Stimulated activated CD8-positive, alpha-beta memory T cell treated with anti-CD3 and anti-CD28 coated beads, Interleukin-4, amount 100 ng/mL, for 1 hour (primary cell): ENCODE measurements around the gene SCAANT1.

Experiments used
- DNase-seq, 2 donors: peaks; one replicate each; pipeline ENCODE4 v3.0.0-alpha.2; 2020; ENCODE audit warnings: low read depth in 2 of 2, low spot score in 1 of 2

The SCAANT1 gene

DNA sequence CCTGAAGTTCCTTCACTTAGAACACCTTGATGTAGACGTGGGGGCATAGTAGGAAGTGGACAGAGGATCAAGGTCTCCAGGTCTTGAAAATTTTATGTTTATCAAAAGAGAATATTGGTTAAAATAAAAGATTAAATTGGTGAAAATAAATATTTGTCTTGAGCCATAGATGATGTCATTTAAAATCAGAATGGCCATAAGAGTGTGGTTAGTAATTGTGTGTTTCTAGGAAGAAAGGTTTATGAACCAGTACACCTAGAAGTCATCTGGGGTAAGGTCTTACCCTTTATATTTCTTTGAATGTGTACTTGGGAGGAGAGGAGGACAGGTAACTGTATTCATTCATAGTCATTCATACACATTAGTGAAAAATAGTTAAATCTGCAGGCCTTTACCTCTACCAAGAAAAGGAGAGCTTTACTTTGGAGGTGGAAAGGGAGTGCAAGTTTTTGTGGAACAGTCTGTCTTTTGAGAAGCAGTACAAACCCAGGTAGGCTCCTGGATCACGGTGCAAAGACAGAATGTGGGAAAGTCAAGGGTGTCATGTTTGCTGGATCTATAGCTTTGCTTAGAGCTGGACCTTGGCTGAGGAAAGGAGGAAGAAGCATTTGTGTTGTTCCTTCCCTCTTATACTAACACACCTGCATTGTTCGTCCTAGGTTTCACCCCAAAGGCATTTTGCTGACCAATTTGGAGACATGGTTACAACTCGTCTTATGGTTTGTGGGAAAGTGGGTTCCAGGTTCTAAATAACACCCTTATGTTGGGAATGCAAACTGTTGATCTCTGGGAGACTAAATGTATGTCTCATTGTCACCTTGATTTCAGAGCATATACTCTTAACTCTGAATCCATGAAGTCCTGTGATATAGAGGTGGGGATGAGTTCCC is 6.2 kb downstream of the SCAANT1 start:
- no peak for DNase-seq

GRCh38 chr3:63900459-63900858 is 11.7 kb downstream of the SCAANT1 start:
- no peak for DNase-seq

DNA sequence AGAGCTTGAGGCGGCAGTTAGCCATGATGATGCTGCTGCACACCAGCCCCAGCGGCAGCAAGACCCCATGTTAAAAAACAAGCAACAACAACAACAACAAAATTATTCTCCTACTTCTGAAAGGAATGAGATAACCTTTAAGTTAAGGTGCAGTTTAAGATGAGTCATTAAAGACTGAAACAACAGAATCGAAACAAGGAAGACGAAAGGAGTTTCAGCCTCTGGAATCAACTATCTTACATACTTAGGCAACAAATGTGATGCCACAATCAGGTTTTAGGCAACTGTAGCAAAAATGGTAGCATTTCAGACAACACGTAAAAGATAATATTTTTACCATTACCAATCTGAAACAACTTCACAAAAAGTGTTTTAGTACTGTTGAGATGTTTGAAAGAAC is 12.2 kb downstream of the SCAANT1 start:
- DNase-seq = no peak

- DNase-seq = no peak
Observed at GRCh38 chr3:63896332-63897030, 15.7 kb downstream of the SCAANT1 start.

DNA sequence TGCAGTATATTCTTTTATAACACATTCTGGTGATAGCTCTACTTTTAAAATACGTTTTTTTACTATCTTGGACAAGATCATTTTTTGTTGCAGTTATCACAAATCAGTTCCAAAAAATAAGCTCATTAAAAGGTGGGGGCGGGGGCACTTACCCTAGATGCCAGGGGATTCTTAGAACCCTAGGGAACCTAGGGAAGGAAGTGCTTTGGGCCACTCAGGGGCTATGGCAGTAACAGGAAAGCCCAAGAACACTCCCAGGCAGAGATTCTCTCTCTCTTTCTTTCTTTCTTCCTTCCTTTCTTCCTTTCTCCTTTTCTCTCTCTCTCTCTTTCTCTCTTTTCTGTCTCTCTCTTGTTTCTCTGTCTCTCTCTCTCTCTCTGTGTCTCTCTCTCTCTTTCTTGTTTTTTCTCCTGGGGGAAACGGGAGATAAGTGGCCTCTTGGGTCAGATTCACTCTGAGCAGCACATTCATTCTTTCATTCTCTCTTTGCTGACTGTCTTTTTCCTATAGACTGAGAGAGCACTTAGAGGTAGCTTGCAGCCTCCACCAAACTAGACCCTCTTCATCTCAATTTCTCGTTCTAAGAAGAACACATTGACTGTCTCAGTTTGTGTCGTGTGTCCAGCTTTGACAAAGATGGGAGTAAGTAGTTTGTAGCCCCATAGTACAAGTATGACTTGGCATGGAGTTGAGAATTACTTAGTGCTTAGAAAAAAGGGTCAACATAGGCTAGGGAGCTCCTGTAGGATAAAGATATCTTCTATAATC is 16.6 kb downstream of the SCAANT1 start:
- DNase-seq = no peak

DNA sequence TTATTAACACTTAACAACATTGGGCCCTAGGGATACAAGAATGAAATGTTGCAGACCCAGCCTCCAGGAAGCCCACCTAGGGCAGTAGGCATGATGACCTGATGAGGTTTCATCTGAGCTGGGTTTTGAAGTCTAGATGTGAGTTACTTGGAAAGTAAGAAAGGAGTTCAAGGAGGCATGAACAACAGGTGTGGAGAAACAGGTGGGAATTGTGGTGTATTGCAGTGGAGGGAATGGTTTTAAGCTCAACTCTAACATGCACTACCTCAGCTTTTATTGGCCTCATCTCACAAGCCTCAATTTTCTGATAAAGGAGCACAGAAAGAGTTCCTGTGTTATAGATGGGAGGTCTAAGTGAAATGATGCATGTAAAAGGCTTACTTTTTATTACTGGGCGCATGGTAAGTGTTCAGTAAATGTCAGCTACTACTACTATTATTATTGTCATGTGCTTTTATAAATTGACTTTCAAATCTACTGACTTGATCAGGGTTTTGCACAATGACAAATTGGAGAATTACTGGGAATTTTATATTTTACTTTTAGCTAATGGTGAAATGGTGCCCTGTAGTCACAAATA is 19.3 kb downstream of the SCAANT1 start:
- no peak for DNase-seq

DNA sequence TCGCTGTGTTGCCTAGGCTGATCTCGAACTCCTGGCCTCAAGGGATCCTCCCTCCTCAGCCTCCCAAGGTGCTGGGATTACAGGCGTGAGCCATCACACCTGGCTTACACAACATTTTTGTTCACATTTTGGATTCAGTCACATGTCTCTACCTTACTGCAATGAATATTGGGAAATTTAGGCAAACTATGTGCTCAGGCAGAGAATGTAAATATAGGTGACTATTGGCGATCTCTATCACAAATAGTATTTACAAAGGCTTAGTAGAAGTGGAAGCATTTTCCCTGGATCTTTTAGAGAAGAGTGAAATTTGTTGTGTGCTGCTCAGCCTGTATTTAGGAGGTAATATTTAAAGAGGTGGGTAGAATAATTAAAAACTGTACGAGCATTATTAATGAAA is 20.7 kb downstream of the SCAANT1 start:
- no peak for DNase-seq

GRCh38 chr3:63886858-63887257 is 25.3 kb downstream of the SCAANT1 start:
- DNase-seq = no peak

GRCh38 chr3:63880653-63881052 is 31.5 kb downstream of the SCAANT1 start:
- DNase-seq = no peak

DNA sequence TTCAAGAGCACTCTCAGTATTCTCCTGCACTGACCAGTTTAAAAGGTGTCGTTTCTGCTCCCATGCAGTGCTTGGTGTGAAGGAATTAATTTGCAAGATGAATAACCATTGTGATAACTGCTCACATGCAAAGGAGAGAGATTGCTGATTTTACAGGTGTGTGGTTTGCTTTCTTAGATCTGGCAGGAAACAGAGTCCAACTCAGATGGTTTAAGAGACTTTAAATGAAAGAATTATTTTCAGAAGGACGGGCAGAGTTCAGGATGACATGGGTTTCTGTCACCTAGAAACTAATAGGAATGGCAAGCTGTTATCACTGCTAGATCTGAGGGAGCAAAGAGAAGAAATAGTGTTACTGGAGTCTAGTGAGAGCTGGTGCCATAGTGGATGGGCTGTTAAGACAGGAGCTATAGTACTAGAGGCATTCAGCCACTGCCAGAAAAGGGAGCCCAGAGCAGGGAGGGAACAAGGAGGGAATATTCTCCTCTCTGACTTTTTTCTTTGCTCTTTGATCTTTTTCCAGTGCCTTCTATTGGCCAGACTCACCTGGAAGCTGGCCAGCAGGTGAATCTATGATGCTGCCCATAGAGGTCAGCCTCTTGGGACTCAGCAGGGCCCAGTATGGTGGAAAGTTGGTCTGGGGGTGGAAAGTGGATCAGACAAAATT is 33.7 kb downstream of the SCAANT1 start:
- DNase-seq = no peak

DNA sequence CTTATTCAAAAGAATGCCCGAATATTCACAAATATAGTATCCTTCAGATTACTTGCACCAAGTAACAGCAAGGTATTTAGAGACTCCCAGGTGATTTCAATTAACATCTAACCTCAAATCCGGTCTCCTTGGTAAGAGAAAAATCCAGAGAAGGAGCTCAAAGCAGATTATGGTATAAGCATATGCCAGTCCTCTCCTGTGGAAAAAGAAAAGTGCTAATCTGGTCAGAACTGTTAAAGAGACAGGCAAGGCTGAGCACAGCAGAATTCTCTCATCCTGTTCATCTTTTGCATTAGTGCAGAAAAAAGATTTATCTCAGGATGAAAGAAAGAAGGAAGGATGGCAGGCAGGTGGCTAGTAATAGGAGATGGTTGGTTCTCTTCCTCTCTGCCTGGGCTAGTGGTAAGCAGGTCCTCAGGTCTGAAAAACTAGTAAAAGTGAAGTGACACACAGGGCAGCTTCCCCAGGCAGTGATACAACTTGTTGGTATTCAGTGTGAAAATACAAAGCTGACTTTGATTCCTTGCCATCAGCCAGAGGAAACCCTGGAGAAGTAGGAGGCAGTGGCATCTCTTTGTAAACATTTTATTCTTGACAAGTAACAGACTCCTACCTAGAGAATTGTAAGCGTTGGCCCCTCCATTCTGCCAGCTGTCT is 34.3 kb downstream of the SCAANT1 start:
- no peak for DNase-seq

DNA sequence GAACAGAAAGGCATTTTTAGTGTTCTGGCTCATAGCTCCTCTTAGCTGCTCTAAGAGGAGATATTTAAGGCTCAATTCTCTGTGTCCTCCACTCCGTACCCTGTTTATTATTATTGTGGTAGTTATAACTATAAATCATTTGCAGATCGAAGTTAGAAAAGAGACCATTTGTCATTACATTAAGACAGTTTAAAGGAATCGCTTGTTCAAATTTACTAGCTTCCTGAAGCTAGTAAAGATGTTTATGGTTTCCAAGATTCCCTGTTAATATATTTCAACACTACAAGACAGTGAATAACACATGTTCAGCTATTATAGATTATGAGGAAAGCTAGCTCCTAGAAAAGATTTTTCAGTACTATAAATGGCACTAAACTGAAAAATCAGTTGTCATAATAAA is 35.9 kb downstream of the SCAANT1 start:
- no peak for DNase-seq

- no peak for DNase-seq
Observed at GRCh38 chr3:63875510-63875909, 36.7 kb downstream of the SCAANT1 start.

GRCh38 chr3:63874769-63875168 is 37.4 kb downstream of the SCAANT1 start:
- DNase-seq = no peak

DNA sequence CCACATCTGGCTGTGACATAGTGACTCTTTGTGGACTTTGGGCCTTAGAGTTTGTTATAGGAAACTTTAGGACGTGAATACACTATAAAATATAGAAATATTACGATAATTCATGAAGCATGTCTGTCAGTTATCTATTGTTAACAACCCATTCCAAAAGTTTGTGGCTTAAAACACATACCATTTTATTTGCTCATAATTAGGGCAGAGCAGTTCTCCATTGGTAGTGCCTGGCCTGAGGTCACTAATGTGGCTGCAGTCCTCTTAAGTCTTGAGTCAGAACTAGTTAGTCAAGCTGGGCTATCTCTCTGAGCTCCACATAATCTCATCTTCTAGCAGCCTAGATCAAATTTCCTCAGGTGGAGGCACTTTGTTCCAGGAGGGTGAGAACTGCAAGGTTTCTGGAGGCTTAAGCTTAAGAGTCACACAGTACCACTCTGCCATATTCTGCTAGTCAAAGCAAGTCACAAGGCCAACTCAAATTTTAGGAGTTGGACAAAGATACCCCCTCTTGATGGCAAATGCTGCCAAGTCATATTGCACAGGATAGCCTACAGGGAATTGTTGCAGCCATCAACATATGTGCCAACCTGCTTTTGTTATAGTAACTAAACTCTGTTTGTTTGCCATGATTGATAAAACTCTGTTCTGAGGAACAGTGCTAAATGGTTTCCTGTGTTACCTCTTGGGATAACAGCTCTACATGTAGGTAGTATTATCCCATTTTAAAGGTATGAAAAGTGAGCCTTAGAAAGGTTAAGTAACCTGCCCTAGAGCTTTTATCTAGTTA is 39.9 kb downstream of the SCAANT1 start:
- DNase-seq = no peak

- no peak for DNase-seq
Observed at GRCh38 chr3:63870615-63871005, 41.6 kb downstream of the SCAANT1 start.

DNA sequence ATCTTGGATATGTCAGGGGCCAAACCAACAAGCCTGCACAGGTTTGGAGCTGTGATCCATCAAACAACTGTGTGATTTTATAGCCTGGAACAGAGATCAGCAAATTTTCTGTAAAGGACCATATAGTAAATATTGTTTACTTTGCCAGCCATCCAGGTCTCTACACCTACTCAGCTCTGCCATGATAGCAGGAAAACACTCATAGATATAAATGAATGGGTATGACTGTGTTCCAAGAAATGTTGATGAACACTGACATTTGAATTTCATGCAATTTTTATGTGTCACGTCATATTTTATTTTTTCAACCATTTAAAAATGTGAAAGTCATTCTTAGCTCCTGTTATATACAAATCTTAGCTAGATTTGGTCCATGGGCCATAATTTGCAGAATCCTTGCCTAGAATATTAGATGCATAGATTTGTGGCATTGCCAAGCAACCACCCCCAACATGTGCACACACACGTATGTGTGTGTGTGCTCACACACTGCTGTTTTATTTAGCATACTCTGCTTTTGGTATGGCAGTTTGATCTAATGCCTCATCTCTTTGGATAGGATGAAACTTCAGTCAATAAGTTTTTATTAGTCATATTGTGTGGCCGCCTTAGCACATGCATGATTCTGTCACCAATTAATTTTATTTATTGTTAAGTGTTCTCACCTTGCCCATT is 42.1 kb downstream of the SCAANT1 start:
- DNase-seq = no peak

- no peak for DNase-seq
Observed at GRCh38 chr3:63867225-63867624, 45.0 kb downstream of the SCAANT1 start.

DNA sequence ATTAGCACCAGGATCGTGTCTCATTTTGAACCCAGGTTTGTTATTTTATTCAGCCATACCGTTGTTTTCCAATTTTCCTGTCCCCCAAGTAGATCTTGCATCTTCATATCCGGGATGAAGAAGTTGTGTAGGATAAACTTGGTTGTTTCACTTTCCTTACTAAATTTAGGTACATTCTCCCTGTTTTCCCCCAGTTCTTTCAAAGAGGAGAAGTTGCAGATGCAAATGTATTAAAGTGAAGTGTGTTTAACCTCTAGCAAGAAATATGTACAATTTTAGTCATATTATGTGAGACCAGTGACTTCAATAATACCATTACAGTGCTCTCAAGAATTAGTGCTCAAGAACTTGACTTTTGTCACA is 47.2 kb downstream of the SCAANT1 start:
- no peak for DNase-seq
